ENCODE results near the gene PHF19. TPM values are rescaled to one million over a fixed set of nuclear protein-coding genes. Genes with fewer than 3 reads are reported as not detected.

Gene PHF19
- total and polyA plus RNA-seq, 10 of the 15 experiments (the other 5 are each of a cell fraction or from before 2014, with no cell fraction given), result 26.0 to 133 (median 87.7) TPM

DNA sequence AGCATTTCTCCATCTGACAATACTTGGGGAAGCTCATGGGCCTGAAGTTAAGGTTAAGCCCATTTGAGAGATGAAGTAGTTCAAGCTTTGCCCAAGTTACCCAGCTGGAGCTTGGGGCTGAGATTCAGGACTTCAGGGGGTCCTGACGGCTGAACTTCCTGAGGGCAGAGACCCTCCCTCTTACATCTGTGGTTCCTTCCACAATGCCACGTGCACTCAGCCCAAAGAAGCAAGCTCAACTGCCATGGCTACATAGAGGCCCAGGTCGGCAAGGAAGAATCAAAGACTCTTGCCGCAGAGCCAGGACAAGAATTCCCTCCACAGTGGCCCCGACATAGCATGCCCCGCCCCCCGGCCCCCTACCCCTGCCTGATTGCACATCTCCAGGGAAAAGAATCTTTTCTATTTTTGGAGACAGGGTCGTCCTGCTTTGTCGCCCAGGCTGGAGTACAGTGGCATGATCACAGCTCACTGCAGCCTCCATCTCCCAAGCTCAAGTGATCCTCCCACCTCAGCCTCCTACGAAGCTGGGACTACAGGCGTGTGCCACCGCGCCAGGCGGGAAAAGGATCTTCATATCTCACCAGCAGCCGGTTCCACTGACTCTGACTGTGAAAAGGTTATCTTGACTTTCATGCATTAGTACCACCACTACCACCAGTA lies 9.2 kb downstream of the PHF19 start (continued):
- TF ChIP-seq, protein P1, sequence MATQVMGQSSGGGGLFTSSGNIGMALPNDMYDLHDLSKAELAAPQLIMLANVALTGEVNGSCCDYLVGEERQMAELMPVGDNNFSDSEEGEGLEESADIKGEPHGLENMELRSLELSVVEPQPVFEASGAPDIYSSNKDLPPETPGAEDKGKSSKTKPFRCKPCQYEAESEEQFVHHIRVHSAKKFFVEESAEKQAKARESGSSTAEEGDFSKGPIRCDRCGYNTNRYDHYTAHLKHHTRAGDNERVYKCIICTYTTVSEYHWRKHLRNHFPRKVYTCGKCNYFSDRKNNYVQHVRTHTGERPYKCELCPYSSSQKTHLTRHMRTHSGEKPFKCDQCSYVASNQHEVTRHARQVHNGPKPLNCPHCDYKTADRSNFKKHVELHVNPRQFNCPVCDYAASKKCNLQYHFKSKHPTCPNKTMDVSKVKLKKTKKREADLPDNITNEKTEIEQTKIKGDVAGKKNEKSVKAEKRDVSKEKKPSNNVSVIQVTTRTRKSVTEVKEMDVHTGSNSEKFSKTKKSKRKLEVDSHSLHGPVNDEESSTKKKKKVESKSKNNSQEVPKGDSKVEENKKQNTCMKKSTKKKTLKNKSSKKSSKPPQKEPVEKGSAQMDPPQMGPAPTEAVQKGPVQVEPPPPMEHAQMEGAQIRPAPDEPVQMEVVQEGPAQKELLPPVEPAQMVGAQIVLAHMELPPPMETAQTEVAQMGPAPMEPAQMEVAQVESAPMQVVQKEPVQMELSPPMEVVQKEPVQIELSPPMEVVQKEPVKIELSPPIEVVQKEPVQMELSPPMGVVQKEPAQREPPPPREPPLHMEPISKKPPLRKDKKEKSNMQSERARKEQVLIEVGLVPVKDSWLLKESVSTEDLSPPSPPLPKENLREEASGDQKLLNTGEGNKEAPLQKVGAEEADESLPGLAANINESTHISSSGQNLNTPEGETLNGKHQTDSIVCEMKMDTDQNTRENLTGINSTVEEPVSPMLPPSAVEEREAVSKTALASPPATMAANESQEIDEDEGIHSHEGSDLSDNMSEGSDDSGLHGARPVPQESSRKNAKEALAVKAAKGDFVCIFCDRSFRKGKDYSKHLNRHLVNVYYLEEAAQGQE (IDR thresholded peaks at IDR 0.05; ENCODE audit: low read depth, low read length), result no peak
- no peak for TF ChIP-seq TCF12 (IDR thresholded peaks at IDR 0.05; ENCODE audit: low read depth, low read length)
- TF ChIP-seq, protein P2, sequence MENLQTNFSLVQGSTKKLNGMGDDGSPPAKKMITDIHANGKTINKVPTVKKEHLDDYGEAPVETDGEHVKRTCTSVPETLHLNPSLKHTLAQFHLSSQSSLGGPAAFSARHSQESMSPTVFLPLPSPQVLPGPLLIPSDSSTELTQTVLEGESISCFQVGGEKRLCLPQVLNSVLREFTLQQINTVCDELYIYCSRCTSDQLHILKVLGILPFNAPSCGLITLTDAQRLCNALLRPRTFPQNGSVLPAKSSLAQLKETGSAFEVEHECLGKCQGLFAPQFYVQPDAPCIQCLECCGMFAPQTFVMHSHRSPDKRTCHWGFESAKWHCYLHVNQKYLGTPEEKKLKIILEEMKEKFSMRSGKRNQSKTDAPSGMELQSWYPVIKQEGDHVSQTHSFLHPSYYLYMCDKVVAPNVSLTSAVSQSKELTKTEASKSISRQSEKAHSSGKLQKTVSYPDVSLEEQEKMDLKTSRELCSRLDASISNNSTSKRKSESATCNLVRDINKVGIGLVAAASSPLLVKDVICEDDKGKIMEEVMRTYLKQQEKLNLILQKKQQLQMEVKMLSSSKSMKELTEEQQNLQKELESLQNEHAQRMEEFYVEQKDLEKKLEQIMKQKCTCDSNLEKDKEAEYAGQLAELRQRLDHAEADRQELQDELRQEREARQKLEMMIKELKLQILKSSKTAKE (IDR thresholded peaks at IDR 0.05; ENCODE audit: low read depth, poor library complexity, severe bottlenecking), result no peak
- TF ChIP-seq ZNF24 (IDR thresholded peaks at IDR 0.05), result no peak
- TF ChIP-seq RUNX3 (IDR thresholded peaks at IDR 0.05; ENCODE audit: low read length), result no peak
- TF ChIP-seq CBFB (IDR thresholded peaks at IDR 0.05; ENCODE audit: low read depth), result no peak

Measured in GM12878 (cell line).